AG20443 (cell line): ENCODE results near the gene ZNF655.
A peak's percentile ranks its signal among the peaks of the same experiment; 100 is the strongest.

Experiments
- DNase-seq: peaks from one replicate; pipeline ENCODE4 v3.0.0; 2012; ENCODE audit warnings: low spot score, mixed read lengths

The ZNF655 gene

GRCh38 chr7:99606531-99606930 is 48.1 kb downstream of the ZNF655 start:
- no peak for DNase-seq

- no peak for DNase-seq
These were observed 49.1 kb downstream of the ZNF655 start for GRCh38 chr7:99607548-99607947.

GRCh38 chr7:99614495-99614894 is 56.1 kb downstream of the ZNF655 start:
- DNase-seq: no peak

GRCh38 chr7:99615989-99616358 is 57.5 kb downstream of the ZNF655 start:
- no peak for DNase-seq

- DNase-seq: peak; percentile 97
These were observed 58.1 kb downstream of the ZNF655 start, which contains the start of gene ZSCAN25 for GRCh38 chr7:99616359-99617191. TSS of gene ZSCAN25 (plus strand) at chr7:99616946. CDS start at chr7:99619607, 2,661 bp downstream.

- no peak for DNase-seq
These were observed 58.8 kb downstream of the ZNF655 start for GRCh38 chr7:99617192-99617781.

- DNase-seq: peak; percentile 48
These were observed 60.3 kb downstream of the ZNF655 start for GRCh38 chr7:99618726-99619125.

GRCh38 chr7:99619571-99620130 is 61.2 kb downstream of the ZNF655 start:
- DNase-seq: no peak

- no peak for DNase-seq
These were observed 62.8 kb downstream of the ZNF655 start for GRCh38 chr7:99621271-99621670.

GRCh38 chr7:99622596-99622995 is 64.2 kb downstream of the ZNF655 start:
- no peak for DNase-seq

- no peak for DNase-seq
These were observed 64.8 kb downstream of the ZNF655 start for GRCh38 chr7:99623091-99623693.

- no peak for DNase-seq
These were observed 65.4 kb downstream of the ZNF655 start for GRCh38 chr7:99623702-99624447.

GRCh38 chr7:99624484-99624883 is 66.0 kb downstream of the ZNF655 start:
- no peak for DNase-seq

- DNase-seq: no peak
These were observed 66.9 kb downstream of the ZNF655 start for GRCh38 chr7:99625321-99625720.

GRCh38 chr7:99625961-99626360 is 67.5 kb downstream of the ZNF655 start:
- DNase-seq: no peak
